ENCODE results near the gene MBTPS1.

MBTPS1 gene

DNA sequence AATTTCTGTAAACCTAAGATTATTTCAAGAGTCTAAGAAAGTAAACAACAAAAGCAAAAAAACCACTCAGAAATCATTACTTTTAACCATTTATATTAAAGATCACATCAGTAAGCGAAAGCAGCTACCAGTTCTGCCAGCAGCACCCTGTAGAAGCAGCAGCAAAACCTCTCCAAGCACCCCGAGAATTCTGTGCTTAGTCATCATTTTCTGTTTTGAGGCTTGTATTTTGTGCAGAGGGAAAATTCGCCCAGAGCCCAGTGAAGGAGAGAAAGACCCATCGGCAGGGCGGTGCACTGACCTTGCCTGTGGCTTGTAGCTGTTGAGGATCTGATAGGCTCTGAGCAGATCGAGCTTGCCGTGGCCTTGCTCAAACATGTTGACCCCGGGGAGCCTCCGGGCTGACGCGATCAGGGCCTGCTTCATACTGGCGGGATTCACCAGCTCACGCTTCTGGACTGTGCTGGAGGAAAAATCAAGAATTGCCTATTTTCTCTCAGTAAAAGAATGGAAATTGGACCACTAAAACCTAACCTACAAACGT is 35.2 kb downstream of the MBTPS1 start:
- in situ Hi-C loops (cut with HindIII; ENCODE audit: low sequenced_read_pairs) = no loop called here
- DNase-seq (ENCODE audit: low read depth, low spot score) = no peak

GRCh38 chr16:84080813-84081212 is 35.9 kb downstream of the MBTPS1 start:
- no peak overlapping the region for H3K4me3 ChIP-seq (ENCODE audit: low read depth, low read length)
- no peak for DNase-seq (ENCODE audit: low read depth, low spot score)
- in situ Hi-C loops (cut with HindIII; ENCODE audit: low sequenced_read_pairs) = no loop called here
- no peak for TF ChIP-seq CTCF (IDR thresholded peaks at IDR 0.05; ENCODE audit: low read depth, low read length)

More for the DNA sequence above, 35.2 kb downstream of the MBTPS1 start:
- TF ChIP-seq CTCF (IDR thresholded peaks at IDR 0.05; ENCODE audit: low read depth, low read length) = no peak
- no peak overlapping the region for H3K4me3 ChIP-seq (ENCODE audit: low read depth, low read length)

DNA sequence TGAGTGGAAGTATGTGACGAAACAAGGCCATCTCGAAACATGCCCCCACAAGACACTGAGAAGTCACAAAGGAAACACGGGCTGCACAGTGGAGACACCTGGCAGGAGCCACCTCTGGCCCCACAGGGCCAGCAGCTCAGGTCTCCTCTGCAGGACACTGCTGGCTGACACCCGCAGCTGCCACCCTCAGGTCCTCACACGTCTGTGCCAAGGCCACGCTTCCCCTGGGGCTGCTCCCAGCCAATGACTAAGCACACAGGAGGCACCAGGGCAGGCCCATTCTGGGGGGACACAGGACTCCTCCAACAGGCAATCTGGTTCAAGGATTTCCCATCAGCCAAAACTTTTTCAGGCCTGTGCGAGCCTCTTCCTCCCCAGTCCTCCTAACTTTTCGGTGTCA is 36.4 kb downstream of the MBTPS1 start:
- in situ Hi-C loops (cut with HindIII; ENCODE audit: low sequenced_read_pairs) = no loop called here
- H3K4me3 ChIP-seq (ENCODE audit: low read depth, low read length) = no peak overlapping the region
- no peak for TF ChIP-seq CTCF (IDR thresholded peaks at IDR 0.05; ENCODE audit: low read depth, low read length)
- DNase-seq (ENCODE audit: low read depth, low spot score) = no peak

GRCh38 chr16:84079664-84080063 is 37.1 kb downstream of the MBTPS1 start:
- DNase-seq (ENCODE audit: low read depth, low spot score) = no peak
- no peak for TF ChIP-seq CTCF (IDR thresholded peaks at IDR 0.05; ENCODE audit: low read depth, low read length)
- in situ Hi-C loops (cut with HindIII; ENCODE audit: low sequenced_read_pairs) = no loop called here
- no peak overlapping the region for H3K4me3 ChIP-seq (ENCODE audit: low read depth, low read length)

DNA sequence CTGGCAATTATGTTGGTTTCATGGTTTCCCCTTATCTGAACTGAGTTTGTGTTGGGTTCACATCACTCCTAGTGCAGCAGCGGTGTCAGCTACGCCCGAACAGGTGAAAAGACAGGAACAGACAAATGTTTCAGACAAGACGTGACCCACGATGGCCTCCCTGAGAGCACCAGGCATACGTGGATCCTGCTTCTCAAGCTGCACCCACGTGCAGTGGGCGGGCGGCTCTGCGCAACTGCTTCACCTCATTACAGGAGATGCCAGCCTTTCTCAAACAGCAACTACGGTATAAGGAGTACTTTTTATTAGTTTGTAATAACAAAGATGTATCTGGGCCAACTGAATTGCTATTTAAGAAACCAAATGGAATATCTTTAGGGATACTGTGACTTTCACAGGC is 41.4 kb downstream of the MBTPS1 start:
- no peak for TF ChIP-seq CTCF (IDR thresholded peaks at IDR 0.05; ENCODE audit: low read depth, low read length)
- H3K4me3 ChIP-seq (ENCODE audit: low read depth, low read length) = no peak overlapping the region
- DNase-seq (ENCODE audit: low read depth, low spot score) = no peak
- in situ Hi-C loops (cut with HindIII; ENCODE audit: low sequenced_read_pairs) = no loop called here

- no peak for DNase-seq (ENCODE audit: low read depth, low spot score)
- no peak for TF ChIP-seq CTCF (IDR thresholded peaks at IDR 0.05; ENCODE audit: low read depth, low read length)
- in situ Hi-C loops (cut with HindIII; ENCODE audit: low sequenced_read_pairs) = no loop called here
- H3K4me3 ChIP-seq (ENCODE audit: low read depth, low read length) = no peak overlapping the region
Observed at GRCh38 chr16:84074721-84075120, 42.0 kb downstream of the MBTPS1 start.

DNA sequence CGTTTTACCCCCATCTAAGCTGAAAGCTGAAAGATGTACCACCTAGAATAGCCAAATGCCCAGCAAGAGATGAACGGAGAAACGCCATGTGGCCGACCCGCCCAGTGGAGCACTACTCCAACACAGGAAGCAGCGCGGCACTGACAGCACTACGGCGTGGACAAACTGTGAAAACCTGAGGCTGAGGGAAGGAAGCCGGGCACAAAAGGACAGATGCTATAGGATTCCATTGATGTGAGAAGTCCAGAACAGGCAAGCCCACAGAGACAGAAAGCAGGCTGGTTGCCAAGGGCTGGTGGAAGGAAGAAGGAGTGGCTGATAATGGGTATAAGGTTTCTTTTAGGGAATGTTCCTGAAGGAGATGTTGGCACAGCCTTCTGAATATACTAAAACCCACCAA is 44.7 kb downstream of the MBTPS1 start:
- TF ChIP-seq CTCF (IDR thresholded peaks at IDR 0.05; ENCODE audit: low read depth, low read length) = no peak
- DNase-seq (ENCODE audit: low read depth, low spot score) = peak; percentile 52
- in situ Hi-C loops (cut with HindIII; ENCODE audit: low sequenced_read_pairs) = no loop called here
- no peak overlapping the region for H3K4me3 ChIP-seq (ENCODE audit: low read depth, low read length)

Measured in astrocyte of the spinal cord (primary cell).